Fibroblast of skin of left biceps (primary cell): ENCODE results near the gene HSPG2.
"Not testable (repeated sequence)": the region's sequence is repeated elsewhere in the genome, so short reads cannot be mapped to it uniquely, and the experiment has no call there.

Source experiments
- DNase-seq, 2 experiments: peaks; one replicate each; pipeline ENCODE4 v3.0.0-alpha.2; 2013; ENCODE audit warnings: low read depth in 2 of 2

The HSPG2 gene

DNA sequence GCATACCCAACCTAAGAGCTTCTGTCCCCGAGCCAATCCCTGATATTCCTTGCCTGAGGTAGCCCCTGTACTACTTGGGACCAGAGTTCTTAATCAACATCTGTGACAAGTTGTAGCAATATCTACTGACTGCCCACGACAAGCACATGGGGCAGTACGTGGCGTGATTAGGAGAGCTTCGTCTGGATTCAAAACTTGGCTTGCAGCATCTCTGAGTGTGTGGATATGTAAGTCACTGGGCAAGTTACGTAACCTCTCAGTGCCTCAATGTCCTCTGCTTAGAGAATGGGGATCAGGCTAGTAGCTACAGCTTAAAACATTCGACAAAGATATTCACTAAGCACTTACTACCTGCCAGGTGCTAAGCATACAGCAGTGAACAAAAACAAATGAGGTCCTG is 5.0 kb downstream of the HSPG2 start:
- no peak for DNase-seq

DNA sequence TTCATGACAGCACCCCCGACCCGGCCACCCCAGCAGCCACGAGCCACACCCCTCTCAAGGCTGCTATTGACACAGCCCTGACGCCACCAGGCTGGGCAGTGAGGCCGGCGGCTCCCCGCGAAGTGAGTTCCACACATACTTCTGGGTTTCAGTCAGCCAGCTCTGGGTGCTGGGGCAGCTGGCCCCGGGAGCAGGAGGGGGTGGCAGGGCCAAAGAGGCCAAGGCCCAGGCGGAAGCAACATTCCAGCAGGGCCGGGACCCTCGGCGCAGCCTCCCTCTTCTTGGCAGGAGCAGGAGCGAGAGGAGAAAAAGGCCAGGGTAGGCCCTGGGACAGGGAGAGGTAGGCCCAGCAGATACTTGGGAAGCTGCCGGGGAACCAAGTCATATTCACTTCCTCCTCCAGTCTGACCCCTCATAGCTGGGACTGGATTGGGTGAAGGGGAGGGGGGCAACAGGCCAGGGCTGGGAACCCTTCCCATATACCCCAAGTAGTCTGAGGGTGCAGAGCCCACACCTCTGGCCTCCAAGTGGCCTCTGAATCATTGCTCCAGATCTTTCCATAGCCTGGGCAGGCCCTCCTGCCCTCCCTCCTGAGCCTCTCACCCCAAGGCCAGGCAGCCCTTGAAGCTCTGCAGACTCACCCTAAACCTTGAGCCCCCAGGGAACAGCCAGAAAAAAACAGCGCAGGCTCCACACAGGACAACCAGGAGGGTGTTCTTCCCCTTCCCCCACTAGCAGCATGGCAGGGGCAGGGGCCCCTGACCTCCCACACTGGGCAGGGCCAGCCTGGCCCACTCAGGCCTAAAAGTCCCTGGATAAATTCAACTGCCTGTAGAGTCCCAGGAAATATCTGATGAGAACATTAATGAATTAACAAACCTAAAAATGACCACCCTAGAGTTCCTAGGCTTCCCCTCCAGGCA is 5.7 kb downstream of the HSPG2 start:
- peak in 1 of 2 experiments; percentile 40 for DNase-seq

DNA sequence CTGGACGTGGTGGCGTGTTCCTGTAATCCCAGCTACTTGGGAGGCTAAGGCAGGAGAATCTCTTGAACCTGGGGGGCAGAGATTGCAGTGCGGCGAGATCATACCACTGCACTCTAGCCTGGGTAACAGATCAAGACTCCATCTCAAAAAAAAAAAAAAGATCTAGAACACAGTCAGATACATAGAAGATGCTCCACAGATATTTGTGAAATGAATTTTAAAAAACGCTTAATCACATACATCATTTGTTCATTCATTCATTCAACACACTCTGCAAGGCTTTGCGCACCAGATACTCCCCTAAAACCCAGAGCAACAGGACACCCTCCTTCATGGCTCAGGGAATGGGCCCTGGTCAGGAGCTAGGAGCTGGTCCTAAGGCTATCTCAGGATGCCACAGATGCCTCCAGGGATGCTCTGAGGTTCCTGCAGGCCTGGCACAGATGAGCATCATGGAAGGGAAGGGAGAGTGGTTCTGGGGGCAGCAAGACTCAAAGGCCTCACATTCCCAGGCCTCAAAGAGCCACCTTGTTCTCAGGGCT is 6.4 kb downstream of the HSPG2 start:
- no peak for DNase-seq

DNA sequence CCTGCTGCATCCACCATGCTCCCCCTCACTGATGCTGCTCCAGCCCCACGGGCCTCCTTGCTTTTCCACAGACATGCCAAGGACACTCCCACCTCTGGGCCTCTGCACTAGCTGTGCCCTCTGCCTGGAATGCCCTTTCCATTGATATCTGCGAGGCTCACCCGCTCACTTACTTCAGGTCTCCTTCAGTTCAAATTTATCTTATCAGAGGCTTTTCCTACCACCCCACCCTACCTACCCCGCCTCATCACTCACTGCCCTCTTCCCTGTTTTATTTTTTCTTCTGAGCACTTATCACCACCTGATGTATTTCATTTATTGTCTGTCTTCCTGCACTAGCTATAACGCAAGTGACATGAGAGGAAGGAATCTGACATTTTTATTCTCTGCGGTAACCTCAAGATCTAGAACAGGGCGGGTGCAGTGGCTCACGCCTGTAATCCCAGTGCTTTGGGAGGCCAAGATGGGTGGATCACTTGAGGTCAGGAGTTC is 7.0 kb downstream of the HSPG2 start:
- DNase-seq, result no peak

DNA sequence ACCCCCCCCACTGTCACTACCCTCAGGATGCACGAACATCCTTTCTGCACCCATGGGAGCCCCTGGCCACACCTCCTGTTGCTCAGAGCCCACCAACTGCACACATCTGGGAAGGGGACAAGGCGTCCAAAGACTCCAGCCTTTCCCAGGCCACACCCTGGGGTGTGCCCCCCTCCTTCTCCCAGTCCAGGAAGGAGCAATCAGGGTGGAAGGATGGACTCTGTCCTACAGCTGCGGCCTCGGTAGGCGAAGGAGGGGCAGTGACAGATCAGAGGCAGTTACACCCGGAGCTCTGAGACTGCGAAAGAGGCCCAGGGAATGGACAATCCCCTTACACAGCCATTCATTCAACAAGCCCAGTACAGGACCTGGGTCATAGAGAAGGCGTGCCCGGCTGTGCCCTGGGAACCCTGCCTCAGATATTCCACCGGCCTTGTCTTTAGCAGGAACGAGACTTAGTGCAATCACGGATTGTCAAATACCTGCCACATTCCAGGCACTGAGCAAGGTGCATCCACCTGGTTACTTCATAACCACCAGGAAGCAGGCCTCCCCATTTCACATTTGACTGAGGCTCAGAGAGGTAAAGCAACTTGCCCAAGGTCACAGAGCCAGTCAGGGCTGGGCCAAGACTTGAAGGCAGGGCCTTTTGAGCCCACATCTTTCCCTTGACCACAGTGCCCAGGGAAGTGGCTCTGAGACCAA is 9.4 kb downstream of the HSPG2 start:
- no peak for DNase-seq

DNA sequence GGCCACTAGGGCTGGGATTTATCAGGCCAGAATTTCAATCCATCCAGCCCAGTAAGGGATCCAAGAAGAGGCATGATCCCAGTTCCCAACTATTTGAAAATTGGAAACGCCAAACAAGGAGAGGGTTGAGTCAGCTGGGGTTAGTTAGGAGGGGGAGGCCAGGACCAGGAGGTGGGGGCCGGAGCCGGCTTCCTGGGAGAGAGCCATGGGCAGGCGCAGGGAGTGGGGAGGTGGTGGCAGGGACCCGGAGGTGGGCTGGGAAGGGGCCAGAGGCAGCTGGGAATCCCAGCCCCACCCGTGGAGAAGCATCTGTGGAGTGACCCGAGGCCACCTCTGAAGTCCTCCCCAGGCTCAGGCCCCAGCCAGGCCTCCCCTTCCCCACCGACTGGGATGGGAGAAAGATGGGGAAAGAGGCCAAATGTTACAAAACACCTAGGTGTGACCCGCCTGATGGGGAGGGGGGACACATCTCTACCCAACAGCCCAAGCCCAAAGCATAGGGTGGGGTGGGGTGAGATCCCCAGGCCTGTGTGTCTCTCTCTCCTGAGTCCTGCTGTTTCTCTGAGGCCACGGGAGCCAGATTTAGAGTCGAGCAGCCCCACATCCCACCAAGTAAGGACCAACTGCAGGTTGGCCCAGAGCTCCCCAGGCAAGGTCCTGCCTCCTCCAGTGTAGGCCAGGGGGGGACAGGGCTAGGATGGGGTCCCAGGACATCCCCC is 10.1 kb downstream of the HSPG2 start:
- DNase-seq, result peak; percentile 68 to 73

DNA sequence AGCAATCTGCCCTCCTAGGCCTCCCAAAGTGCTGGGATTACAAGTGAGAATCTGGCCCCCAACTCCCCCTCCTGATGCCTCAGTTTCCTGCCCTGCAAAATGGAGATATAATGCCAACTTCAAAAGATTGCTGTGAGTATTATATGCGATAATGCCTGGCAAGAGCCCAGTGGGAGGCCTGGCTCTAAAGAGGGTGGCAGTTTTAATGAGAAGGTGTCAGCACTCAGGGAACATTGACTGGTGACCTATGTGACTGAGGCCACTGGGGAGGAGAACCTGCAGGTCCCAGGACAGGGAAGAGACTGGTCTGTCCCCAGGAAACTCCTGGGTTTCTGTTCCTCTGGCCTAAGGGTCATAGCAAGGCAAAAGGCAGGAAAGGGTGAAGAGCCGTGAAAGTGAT is 11.0 kb downstream of the HSPG2 start:
- DNase-seq, result no peak

DNA sequence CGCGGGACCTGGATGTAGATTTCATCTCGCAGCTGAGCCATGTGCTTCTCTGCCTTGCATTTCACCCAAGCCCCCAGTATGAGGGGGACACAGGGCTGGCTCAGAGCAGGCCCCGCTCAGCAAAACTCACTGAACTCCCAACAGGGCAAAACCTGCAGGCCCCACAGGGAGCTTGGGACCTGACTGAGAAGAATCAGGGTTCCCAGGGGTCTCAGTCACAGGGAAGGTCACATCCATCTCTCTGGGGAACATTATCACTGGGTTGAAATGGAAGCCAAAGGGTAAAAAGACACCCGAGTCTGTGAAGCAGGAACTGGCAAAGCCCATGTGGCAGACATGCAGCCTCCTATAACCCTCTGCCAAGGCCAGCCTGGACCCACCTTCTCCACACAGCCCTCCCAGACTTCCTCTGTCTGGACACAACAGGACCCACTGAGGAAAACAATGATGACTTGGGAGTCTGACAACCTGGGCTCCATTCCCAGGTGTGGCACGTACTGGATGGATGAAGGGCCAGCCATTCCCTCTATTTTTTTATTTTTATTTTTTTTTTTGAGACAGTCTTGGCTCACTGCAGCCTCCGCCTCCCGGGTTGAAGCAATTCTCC is 11.7 kb downstream of the HSPG2 start:
- DNase-seq, result no peak

DNA sequence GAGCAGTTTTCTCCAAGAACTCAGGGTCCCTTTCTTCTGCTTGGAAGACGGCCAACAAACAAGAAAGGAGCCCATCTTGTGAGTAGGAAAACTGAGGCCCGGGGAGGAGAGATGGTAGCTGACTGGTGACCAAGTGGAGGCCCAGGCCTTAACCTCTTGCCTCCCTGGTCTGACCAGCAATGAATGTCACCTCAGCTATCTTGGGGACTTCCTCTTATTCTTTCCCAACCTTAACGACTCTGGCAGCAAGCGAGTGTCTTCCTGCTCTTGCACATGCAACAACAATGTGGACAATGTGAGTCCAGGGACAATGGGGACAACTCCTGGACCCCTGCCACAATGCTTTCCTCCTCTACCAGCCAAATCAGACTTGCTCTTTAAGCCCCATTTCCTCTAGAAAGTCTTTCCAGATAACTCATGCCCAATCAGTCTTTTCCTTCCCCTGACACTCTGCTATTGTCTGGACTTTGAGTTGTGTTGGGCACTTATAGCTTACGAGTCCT is 12.6 kb downstream of the HSPG2 start:
- no peak for DNase-seq

DNA sequence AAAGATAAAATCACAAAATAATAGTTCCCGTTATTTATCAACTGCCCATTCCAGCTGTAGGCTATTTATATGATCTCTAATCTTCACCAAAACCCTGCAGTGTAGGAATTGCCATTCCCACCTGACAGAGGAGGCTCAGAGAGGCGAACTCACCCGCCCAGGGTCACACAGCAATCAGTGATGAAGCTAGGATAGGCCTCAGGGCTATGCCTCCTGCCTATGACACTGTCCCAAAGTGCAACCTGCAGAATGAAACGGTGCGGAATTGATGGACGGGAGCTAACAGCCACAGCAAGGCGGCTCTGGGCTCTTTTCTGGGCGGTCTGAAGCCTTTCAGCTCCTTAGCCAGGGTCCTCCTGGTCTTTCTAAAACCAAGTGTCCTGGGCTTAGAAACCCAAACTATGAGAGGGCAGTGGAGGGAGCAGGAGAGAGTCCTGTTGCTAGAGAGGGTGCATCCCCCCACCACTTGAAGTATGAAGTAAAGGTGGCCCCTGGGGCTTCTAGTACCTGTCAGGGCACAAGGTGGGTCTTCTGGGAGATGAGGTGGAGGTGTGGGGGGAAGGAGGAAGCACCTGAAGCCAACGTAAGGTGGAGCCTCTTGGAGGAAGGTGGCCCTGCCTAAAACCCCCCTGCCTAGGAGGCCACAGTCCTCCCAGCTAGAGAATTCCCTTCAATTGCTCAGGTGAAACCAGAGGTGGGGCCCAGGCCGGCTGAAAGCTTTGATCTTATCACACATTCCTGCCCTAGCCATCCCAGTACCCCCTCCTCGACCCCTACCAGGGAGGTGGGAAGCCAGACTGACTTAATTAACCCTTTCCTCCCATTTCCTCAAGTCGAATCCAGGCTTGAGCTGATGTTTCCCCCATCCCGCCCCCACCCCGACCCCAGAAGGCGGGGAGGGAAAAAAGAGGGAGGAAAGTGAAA is 14.8 kb downstream of the HSPG2 start:
- no peak for DNase-seq

DNA sequence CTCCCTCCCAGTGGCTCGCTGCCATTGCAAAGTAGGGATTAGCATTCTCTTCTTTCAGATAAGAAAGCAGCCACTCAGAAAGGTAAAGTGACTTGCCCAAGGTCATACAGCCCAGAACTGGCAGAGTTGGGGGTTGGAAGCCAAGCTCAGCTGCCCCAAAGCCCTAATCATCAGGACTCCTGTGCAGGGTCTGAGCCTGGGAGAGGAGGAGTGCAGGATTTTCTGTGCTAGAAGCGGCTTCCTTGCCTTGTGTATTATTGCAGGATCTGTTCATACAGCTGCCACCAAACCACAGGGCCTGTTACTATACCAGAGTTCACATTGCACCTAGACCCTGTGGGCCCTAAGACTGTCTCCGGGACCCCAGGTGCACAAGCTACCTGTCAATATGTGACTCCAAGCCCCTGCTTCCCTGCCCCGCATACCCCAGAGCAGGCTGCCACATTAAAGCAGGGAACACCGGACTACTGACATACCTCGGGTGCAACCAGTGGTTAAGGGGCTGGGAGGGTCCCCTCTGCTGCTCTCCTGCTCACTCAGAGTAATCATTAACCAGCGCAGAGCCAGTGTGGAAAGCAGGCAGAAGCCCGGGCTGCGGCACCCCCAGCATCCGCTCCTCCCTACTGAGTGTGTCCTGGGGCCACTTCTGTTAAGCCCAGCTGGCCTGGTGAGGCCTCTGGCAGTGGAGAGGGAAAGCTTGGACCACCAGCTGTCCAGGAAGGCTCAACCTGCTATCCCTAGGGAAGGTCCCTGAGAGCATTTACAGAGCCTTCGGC is 15.8 kb downstream of the HSPG2 start:
- no peak for DNase-seq

DNA sequence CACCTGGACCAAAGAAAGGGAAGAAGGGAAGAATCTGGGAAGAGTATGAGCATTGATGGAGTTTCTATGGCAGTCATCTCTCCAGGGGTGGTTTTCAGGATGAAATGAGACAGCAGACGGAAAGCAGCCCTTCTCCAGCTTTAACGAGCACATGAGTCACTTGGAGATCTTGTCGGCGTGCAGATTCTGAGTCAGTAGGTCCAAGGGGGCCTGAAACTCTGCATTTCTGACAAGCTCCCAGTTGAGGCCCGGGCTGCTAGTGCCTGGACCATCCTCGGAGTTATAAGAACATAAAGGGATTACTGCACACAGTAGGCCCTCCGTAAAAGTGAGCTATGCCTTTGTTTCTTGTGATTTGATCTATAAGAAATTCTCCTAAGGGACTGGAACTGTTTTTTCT is 17.6 kb downstream of the HSPG2 start:
- peak in 1 of 2 experiments; percentile 31 for DNase-seq

DNA sequence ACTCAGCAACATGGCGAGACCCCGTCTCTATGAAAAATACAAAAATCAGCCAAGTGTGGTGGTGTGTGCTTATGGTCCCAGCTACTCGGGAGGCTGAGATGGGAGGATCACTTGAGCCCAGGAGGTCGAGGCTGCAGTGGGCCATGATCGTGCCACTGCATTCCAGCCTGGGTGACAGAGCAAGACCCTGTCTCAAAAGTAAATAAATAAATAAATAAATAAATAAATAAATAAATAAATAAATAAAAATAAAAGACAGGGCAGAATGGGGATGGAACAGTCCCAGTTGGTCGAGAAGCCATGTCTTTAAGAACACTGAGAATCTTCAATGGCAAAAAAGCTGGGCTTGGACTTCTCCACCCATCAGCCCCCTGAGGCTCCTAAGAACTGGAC is 19.9 kb downstream of the HSPG2 start:
- not testable (repeated sequence) for DNase-seq

DNA sequence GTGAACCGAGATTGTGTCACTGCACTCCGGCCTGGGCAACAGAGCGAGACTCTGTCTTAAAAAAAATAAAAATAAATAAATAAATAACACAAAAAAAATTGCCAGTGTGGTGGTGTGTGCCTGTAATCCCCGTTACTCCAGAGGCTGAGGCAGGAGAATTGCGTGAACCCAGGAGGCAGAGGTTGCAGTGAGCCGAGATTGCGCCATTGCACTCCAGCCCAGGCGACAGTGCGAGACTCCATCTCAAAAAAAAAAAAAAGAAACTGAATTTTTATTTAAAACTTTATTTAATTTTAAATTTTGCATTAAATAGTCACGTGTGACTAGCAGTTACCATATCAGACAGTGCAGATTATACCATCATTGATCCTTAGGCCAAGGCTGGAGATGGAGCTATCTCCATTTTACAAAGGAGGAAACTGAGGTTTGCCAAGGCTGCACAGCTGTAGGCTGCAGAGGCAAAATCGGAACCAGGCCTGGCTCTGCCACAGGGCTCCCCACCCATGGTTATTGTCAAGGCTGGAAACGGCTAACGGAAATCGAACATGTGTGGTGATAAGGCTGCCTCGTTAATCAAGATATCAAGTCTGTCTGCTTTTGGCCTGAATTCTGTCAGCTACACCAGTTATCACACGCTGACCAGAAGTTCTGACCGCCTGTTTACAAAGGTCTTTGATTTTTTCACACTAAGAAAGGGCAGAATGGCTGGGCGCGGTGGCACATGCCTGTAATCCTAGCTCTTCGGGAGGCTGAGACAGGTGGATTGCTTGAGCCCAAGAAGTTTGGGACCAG is 20.5 kb downstream of the HSPG2 start:
- no peak for DNase-seq

DNA sequence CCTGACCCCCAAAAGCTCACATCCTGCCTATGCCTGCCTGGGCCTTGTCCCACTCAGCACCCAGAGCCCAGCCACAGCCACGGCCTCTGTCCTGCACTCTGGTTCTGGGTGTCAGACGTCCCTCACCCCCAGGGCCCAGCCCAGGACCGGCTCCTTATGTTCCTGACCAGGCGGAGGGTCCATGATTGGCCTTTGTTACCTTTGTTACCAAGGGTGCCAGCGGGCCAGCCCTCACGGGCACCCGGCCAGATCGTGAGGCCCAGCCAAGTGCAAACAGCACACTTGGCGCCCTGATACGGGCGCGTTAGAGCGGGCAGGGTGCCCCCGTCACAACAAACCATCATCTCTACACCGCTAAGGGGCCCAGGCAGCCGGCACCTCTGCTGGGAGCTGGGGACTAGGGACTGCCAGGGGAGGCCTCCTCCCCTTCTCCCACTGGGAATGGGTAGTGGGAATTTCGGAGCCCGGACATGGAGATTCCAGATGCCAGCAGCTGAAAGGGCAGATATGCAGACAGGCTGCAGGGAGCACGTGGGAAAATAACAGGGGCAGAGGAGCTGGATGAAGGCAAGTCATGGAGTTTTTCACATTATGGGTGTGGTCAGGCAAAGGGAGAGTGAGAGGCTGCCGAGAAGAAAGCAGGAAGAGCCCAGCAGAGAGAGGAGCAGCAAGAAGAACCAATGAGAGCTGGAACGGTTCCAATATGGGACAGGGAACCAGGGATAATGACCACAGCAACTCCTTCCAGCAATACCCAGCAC is 22.1 kb downstream of the HSPG2 start:
- DNase-seq, result no peak

DNA sequence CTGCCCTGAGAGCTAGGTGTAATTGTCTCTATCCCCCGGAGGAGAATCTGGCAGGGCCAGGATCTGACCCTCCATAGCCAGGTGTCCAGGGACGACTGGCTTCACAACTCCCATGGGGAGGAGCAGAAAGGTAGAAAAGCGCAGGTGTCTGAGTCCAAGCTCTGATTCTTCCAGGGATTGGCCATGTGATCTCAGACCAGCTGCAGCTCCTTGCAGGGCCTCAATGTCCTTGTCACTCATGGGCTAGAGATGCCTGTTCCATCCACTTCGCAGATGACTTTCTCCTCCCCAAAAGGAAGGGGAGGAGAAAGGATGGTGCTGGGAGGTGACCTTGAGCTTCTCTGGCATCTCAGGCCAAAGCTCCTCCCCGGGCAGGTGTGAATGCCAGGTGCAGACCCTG is 22.7 kb downstream of the HSPG2 start:
- DNase-seq, result no peak

DNA sequence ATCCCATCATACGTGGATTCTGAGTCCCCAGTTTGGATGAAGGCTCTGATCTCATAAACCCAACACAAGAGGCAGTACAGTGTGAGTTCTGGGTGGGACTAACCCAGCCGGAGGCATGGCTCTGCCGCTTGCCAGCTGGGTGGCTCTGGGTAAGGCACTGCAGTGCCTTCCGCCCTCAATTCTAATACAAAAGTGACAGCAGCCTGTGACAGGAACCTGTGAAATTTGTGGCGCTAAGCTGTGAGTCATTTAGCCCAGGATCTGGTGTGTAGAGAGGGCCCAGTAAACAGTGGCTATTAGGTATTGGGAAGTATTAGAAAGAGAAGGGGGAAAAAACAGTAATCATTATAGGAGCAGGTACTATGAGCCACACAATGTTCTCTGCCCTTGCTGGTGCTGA is 23.3 kb downstream of the HSPG2 start:
- no peak for DNase-seq

DNA sequence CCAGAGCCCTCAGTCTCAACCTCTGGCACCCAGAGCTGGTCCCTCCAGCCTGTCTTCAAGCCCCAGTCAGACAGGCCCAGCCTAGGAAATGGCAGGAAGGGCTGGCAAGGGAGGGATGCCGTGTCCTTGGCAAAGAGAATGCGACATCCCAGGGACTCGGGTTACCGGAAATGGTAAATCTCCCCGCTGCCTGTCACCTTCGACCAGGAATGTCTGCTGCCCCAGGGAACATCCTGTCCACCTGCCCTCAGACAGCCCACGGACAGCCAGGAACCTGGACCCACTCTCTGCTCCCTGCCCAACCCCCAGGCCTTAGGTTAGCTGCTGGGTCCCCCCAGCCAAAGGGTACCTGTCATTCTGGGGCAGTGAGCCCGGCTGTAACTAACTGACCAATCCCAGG is 23.9 kb downstream of the HSPG2 start:
- no peak for DNase-seq
